Measurements from ENCODE around the gene RIMBP2.
A peak's percentile ranks its signal among the peaks of the same experiment; 100 is the strongest.

RIMBP2 gene

DNA sequence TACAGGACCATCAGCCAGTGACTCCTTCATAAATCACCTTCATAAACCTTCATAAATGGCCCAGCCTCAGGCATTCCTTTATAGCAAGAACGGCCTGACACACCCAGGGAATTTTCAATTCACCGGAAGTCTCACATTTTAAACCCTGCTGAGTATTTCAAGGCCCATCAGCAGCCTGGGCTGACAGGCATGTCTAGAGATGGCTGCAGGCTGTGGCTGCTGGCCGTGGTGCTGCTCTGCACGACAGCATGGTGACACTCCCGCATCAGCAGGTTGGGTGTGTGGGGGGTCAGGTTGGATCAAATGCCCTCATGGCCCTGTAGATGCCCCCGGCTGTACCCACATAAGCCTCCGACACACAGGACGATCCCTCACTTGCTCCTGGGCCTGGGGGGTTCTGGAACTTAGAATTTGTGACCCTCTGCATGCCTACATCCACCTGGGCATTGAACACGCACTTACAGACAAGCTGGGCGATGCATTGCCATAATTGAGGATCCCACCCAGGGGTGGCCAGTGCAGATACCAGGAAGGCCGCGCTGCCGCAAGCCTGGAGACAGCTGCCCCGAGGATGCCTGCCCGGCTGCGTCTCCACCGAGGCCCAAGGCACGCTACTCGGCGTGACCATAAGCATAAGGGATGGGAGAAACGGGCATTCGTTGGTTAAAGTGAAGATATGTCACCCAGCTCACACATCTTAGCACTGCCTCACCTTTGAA, 254.1 kb downstream of the RIMBP2 start:
- Histone ChIP-seq H2BK5ac (ENCODE audit: low read length) (no peak overlapping the region), H3K9ac (ENCODE audit: low read length) (no peak overlapping the region), H3K27me3 (ENCODE audit: insufficient read depth, low read length, poor library complexity) (no peaks in the 10 kb centered on the region), H2AK5ac (ENCODE audit: low read length) (no peak overlapping the region), H3K27ac (ENCODE audit: low read depth, low read length) (no peak overlapping the region), H3K4me1 (ENCODE audit: control insufficient read depth, low read depth, low read length) (no peaks in the 10 kb centered on the region), H3K56ac (ENCODE audit: low read length) (no peak overlapping the region), H3K4me3 (ENCODE audit: low read length) (no peak overlapping the region), H4K8ac (ENCODE audit: low read depth, low read length) (no peak overlapping the region), H2BK15ac (replicated peaks; ENCODE audit: low read depth) (no peak overlapping the region), H3K36me3 (ENCODE audit: control insufficient read depth, insufficient read depth, low read length) (no peaks in the 10 kb centered on the region), H3K18ac (ENCODE audit: low read length) (no peak overlapping the region), H3K79me1 (ENCODE audit: low read length) (no peaks in the 10 kb centered on the region), H4K5ac (ENCODE audit: low read length) (no peak overlapping the region), H3K4me2 (ENCODE audit: low read length) (no peak overlapping the region), H3K79me2 (ENCODE audit: control insufficient read depth, insufficient read depth, low read length) (no peaks in the 10 kb centered on the region), H3K23ac (ENCODE audit: low read length) (no peak overlapping the region), H3K4ac (ENCODE audit: low read depth, low read length) (no peak overlapping the region), H2BK120ac (ENCODE audit: low read depth, low read length) (no peak overlapping the region)
- DNase-seq: peak; percentile 22
- no CpG with 5 or more reads among the region's 22 CpGs for whole genome bisulfite sequencing (ENCODE audit: extremely low coverage, insufficient coverage, low lambda C conversion rate)

DNA sequence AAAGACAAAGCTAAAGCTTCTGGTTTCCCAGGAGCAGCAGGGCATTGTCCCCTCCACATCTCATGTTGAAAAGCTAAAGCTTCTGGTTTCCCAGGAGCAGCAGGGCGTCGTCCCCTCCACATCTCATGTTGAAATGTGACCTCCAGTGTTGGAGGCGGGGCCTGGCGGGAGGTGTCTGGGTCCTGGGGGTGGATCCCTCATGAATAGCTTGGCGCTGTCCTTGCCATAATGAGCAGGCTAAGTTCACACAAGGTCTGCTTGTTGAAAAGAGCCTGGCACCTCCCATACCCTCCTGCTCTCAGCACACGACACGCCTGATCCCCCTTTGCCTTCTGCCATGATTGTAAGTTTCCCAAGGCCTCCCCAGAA, 254.7 kb downstream of the RIMBP2 start:
- Histone ChIP-seq H3K4ac (ENCODE audit: low read depth, low read length) (no peak overlapping the region), H3K4me2 (ENCODE audit: low read length) (no peak overlapping the region), H3K4me1 (ENCODE audit: control insufficient read depth, low read depth, low read length) (no peaks in the 10 kb centered on the region), H4K8ac (ENCODE audit: low read depth, low read length) (no peak overlapping the region), H2BK5ac (ENCODE audit: low read length) (no peak overlapping the region), H4K5ac (ENCODE audit: low read length) (no peak overlapping the region), H2BK120ac (ENCODE audit: low read depth, low read length) (no peak overlapping the region), H3K23ac (ENCODE audit: low read length) (no peak overlapping the region), H3K36me3 (ENCODE audit: control insufficient read depth, insufficient read depth, low read length) (no peaks in the 10 kb centered on the region), H3K79me2 (ENCODE audit: control insufficient read depth, insufficient read depth, low read length) (no peaks in the 10 kb centered on the region), H3K18ac (ENCODE audit: low read length) (no peak overlapping the region), H2BK15ac (replicated peaks; ENCODE audit: low read depth) (no peak overlapping the region), H3K9ac (ENCODE audit: low read length) (no peak overlapping the region), H3K56ac (ENCODE audit: low read length) (no peak overlapping the region), H3K27ac (ENCODE audit: low read depth, low read length) (no peak overlapping the region), H2AK5ac (ENCODE audit: low read length) (no peak overlapping the region), H3K4me3 (ENCODE audit: low read length) (no peak overlapping the region), H3K27me3 (ENCODE audit: insufficient read depth, low read length, poor library complexity) (no peaks in the 10 kb centered on the region), H3K79me1 (ENCODE audit: low read length) (no peaks in the 10 kb centered on the region)
- no CpG with 5 or more reads among the region's 7 CpGs for WGBS (ENCODE audit: extremely low coverage, insufficient coverage, low lambda C conversion rate)
- DNase-seq: peak; percentile 20

DNA sequence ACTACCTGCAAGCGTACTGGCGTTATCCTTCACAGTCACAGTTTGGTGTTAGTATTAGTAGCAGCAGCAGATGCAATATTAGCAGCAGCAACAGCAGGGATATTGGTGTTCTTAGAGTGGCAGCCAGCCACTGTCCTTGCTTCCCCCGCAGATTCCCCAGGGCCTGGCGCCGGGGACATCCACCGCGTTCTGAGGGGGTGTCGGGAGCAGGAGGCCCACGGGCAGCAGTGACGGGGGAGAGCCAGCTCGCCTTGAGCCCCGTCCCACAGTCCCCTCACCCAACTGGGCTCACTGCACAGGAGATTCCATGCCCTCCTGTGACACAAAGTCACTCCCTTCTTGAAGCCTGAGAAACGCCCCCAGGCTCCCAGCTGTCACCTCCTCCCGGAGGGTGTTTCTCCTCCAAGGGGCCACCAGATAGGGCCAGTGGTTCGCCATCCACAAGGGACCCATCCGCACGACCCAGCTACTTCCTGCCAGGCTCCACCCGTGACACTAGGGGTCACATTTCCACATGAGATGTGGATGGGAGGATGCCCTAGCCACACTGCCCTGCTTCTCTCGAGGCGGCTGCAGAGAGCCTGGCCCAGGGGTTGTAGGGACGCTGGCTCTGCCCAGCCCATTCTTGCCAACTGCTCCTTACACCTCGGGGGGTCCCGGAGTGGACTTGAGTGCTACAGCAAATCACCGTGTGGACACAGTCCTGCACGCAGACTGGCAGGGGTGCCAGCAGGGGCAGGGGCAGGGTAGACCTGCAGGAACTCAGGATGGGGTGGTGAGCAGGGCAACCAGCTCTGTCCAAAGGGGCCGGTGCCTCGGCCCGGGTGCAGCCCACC, 255.3 kb downstream of the RIMBP2 start:
- Histone ChIP-seq H2AK5ac (ENCODE audit: low read length) (no peak overlapping the region), H3K23ac (ENCODE audit: low read length) (no peak overlapping the region), H3K79me1 (ENCODE audit: low read length) (no peaks in the 10 kb centered on the region), H3K79me2 (ENCODE audit: control insufficient read depth, insufficient read depth, low read length) (no peaks in the 10 kb centered on the region), H3K18ac (ENCODE audit: low read length) (no peak overlapping the region), H3K9ac (ENCODE audit: low read length) (no peak overlapping the region), H3K4me3 (ENCODE audit: low read length) (no peak overlapping the region), H2BK15ac (replicated peaks; ENCODE audit: low read depth) (no peak overlapping the region), H3K27ac (ENCODE audit: low read depth, low read length) (no peak overlapping the region), H4K5ac (ENCODE audit: low read length) (no peak overlapping the region), H3K27me3 (ENCODE audit: insufficient read depth, low read length, poor library complexity) (no peaks in the 10 kb centered on the region), H3K56ac (ENCODE audit: low read length) (peak overlapping the region; percentile 7), H3K4me2 (ENCODE audit: low read length) (no peak overlapping the region), H2BK120ac (ENCODE audit: low read depth, low read length) (no peak overlapping the region), H2BK5ac (ENCODE audit: low read length) (no peak overlapping the region), H3K4me1 (ENCODE audit: control insufficient read depth, low read depth, low read length) (no peaks in the 10 kb centered on the region), H3K36me3 (ENCODE audit: control insufficient read depth, insufficient read depth, low read length) (no peaks in the 10 kb centered on the region), H3K4ac (ENCODE audit: low read depth, low read length) (no peak overlapping the region), H4K8ac (ENCODE audit: low read depth, low read length) (no peak overlapping the region)
- WGBS (ENCODE audit: extremely low coverage, insufficient coverage, low lambda C conversion rate): no CpG with 5 or more reads among the region's 28 CpGs
- DNase-seq: peak; percentile 23

DNA sequence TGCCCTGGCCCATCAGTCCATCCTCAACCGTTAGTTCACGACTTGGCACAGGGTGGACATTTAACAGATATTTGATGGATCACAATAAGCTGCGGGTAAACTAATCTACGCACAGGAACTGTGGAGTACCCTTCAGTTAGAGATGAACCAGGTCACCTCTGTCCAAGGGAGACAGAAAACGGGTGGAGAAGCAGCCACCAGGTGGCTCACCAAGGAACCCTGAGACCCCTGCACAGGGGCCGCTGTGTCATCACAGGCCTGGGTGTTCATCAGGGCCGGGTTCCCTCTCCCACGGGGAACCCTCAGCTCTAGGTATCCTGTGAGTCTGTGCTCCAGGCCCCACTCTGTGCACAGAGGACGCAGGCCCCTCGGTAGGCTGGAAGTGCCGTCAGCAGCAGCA, 256.2 kb downstream of the RIMBP2 start:
- no peak overlapping the region for H4K5ac ChIP-seq (ENCODE audit: low read length)
- WGBS (ENCODE audit: extremely low coverage, insufficient coverage, low lambda C conversion rate): no CpG with 5 or more reads among the region's 11 CpGs
- H3K23ac ChIP-seq (ENCODE audit: low read length): no peak overlapping the region
- no peaks in the 10 kb centered on the region for H3K27me3 ChIP-seq (ENCODE audit: insufficient read depth, low read length, poor library complexity)
- no peak overlapping the region for H3K4ac ChIP-seq (ENCODE audit: low read depth, low read length)
- H3K4me1 ChIP-seq (ENCODE audit: control insufficient read depth, low read depth, low read length): no peaks in the 10 kb centered on the region
- H3K79me1 ChIP-seq (ENCODE audit: low read length): no peaks in the 10 kb centered on the region
- H2AK5ac ChIP-seq (ENCODE audit: low read length): no peak overlapping the region
- H3K36me3 ChIP-seq (ENCODE audit: control insufficient read depth, insufficient read depth, low read length): no peaks in the 10 kb centered on the region
- H3K18ac ChIP-seq (ENCODE audit: low read length): no peak overlapping the region
- no peak overlapping the region for H3K27ac ChIP-seq (ENCODE audit: low read depth, low read length)
- no peak overlapping the region for H4K8ac ChIP-seq (ENCODE audit: low read depth, low read length)
- DNase-seq: no peak
- no peak overlapping the region for H3K56ac ChIP-seq (ENCODE audit: low read length)
- H2BK15ac ChIP-seq (replicated peaks; ENCODE audit: low read depth): no peak overlapping the region
- no peak overlapping the region for H3K4me3 ChIP-seq (ENCODE audit: low read length)
- no peak overlapping the region for H3K4me2 ChIP-seq (ENCODE audit: low read length)
- H2BK120ac ChIP-seq (ENCODE audit: low read depth, low read length): no peak overlapping the region
- H2BK5ac ChIP-seq (ENCODE audit: low read length): no peak overlapping the region
- H3K79me2 ChIP-seq (ENCODE audit: control insufficient read depth, insufficient read depth, low read length): no peaks in the 10 kb centered on the region
- no peak overlapping the region for H3K9ac ChIP-seq (ENCODE audit: low read length)

DNA sequence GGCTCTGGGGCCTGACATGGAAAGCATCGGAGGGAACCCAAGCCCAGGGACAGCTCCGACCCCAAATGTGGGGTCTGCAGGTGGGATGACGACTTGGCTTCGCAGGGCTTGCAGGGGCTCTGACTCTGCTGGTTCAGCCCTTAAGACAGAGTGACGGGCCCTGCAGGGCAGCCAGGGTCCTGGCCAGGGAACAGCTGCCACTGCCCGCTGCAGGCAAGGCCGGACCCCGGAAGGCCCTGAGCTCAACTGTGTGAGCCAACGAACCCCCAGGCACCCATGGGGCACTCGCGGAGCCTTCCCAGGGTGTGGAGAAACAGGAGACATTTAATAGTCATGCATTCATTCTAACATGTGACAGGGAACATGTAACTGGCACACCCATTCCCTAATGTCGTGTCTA, 257.8 kb downstream of the RIMBP2 start:
- Histone ChIP-seq H3K27me3 (ENCODE audit: insufficient read depth, low read length, poor library complexity) (no peaks in the 10 kb centered on the region), H3K4ac (ENCODE audit: low read depth, low read length) (no peak overlapping the region), H4K8ac (ENCODE audit: low read depth, low read length) (no peak overlapping the region), H3K79me2 (ENCODE audit: control insufficient read depth, insufficient read depth, low read length) (no peaks in the 10 kb centered on the region), H3K4me1 (ENCODE audit: control insufficient read depth, low read depth, low read length) (no peaks in the 10 kb centered on the region), H3K4me3 (ENCODE audit: low read length) (no peak overlapping the region), H3K27ac (ENCODE audit: low read depth, low read length) (no peak overlapping the region), H2AK5ac (ENCODE audit: low read length) (no peak overlapping the region), H2BK5ac (ENCODE audit: low read length) (no peak overlapping the region), H3K79me1 (ENCODE audit: low read length) (no peaks in the 10 kb centered on the region), H3K36me3 (ENCODE audit: control insufficient read depth, insufficient read depth, low read length) (no peaks in the 10 kb centered on the region), H2BK120ac (ENCODE audit: low read depth, low read length) (no peak overlapping the region), H3K23ac (ENCODE audit: low read length) (no peak overlapping the region), H3K4me2 (ENCODE audit: low read length) (no peak overlapping the region), H4K5ac (ENCODE audit: low read length) (no peak overlapping the region), H3K9ac (ENCODE audit: low read length) (no peak overlapping the region), H3K56ac (ENCODE audit: low read length) (no peak overlapping the region), H3K18ac (ENCODE audit: low read length) (no peak overlapping the region), H2BK15ac (replicated peaks; ENCODE audit: low read depth) (no peak overlapping the region)
- DNase-seq: no peak
- no CpG with 5 or more reads among the region's 12 CpGs for WGBS (ENCODE audit: extremely low coverage, insufficient coverage, low lambda C conversion rate)

Measured in mesendoderm (in vitro differentiated cells).